RPMI7951 (cell line): ENCODE data around the gene GNPNAT1. TPM values are rescaled to one million over a fixed set of nuclear protein-coding genes. Genes with fewer than 3 reads are reported as not detected.

Experiments
- DNase-seq: peaks from one replicate; pipeline ENCODE4 v3.0.0-alpha.2; 2012; ENCODE audit warnings: low read depth
- total RNA-seq: library from RNA; depleted of rRNA; stranded (reverse); fragments of >200 nt; shearing (Covaris generic); gene quantifications from 2 replicates; pipeline ENCODE4 v1.2.3, GENCODE V29; 2014; rRNA removed

Gene GNPNAT1
- total RNA-seq = 16.5 and 19.6 TPM in 2 replicates

DNA sequence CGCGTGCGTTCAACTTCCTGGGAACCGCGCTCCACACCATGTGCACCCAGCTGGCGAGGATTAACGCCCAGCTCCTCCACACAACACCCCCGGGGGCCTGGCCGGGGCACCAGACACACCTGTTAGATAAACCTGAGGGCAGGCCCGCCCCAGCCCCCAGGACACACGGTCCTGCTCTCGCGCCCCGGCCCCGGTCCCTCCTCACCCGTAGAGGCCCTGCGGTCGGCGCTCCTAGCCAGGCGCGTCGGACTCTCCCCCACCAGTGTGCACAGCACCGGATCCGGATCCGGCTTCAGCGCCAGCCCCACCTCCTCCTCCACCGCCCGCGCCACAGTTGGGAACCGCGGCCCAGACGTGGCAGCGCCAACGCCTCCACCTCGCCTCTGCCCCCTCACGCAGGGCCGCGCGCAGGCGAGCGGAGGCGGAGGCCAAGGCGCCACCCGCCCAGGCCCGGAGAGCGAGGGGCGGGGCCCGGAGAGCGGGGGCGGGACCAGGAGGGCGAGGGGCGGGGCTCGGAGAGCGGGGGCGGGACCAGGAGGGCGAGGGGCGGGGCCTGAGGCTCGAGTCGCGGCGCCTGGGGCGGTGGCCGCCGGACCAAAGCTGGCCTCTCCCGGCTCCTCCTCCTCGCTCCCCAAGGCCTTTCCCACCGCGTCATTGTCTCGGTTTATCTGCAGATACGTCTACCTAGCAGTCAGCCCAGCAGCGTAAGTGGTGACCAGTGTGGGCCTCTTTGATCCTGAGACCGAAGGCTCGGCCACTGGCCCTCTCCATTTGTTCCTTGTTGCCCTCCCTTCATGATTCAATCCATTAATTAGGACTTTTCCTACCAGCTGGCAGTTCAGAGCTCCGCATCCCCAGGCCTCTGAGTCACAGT lies at the start of gene GNPNAT1:
Gene GNPNAT1, minus strand, starts transcription at position 385 of the 874 bp plus-strand sequence. CDS start 6,957 bp downstream, outside the sequence.
- peak; percentile 90 for DNase-seq

DNA sequence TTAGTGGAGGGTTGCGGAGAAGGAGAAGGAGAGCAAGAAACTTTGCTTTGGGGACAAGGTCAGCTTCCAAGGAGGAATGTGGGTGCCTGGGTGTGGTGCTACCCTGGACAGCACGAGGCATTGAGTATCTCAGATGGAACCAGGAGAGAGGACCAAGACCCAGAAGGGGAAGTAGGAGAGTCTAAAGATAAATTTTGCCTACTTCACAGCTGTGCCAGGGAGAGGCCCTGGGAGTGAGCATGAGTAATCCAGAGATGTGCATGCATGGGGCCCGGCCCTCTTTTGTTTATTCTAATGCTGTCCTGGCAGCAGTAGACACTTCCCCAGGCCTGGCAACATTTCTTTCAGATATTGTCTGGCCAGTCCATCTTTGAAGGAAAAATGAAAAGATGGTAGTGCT lies 49.5 kb upstream of the GNPNAT1 start:
- DNase-seq = peak; percentile 72

DNA sequence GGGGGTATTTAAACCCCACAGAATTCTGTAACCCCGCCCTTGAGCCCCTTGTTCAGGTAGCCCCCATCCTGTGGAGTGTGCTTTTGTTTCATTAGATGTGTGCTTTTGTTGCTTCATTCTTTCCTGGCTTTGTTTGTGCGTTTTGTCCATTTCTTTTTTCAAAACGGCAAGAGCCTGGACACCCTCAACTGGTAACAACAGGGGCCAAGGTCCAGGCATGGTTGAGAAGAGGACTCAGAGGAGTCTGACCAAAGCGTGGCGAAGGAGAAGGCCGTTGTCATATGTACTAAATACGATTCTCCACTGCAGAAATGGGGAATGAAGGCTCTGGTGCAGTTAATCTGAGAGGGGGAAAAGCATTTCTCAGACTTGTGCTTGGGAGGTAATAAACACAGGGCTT lies 46.0 kb upstream of the GNPNAT1 start:
- DNase-seq = no peak

DNA sequence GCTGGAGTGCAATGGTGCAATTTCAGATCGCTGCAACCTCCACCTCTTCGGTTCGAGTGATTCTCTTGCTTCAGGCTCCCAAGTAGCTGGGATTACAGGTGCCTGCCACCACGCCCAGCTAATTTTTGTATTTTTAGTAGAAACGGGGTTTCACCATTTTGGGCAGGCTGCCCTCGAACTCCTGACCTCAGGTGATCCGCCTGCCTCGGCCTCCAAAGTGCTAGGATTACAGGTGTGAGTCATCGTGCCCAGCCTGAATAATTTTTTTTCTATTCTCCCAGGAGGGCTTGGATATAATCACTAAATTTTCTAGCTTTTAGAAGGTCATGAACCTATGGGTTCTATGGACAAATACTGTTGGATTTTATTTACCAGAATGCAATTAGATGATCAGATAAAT lies 44.7 kb upstream of the GNPNAT1 start:
- DNase-seq = no peak

DNA sequence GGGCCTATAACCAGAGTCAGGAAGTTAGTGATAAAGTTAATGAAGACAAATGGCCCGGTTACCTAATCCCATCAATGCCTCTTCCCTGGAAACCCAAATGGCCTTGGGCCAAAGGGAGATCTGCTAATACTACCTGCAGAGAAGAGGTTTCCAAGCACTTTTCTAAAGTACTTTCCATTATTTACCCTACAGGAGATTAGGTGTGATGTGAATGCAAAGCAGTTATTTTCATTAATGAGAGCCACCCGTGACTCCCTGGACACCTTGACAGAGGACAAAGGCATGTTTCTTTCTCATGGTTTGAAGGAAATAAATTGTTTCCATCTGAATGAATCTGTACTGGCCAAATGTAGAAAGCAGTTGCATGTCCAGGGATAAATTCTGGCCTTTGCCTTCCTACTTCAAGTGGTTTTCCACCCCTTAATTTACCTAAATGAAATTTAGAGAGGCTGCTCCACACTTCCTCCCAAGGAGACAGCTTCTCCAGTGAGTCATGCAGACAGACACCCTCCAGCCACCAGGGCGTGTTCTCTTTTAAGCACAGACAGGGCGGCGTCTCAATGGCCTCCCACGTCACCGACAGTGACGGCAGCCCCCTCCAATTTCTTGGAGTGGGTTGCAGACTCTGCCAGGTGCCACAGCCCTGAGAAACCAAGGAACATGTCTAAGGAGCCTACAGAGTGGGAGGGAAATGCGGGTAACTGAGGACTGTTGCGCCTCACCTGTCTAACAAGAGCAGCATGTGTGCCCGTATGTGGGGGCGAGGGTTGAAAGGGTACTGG lies 43.9 kb upstream of the GNPNAT1 start:
- peak; percentile 80 for DNase-seq

DNA sequence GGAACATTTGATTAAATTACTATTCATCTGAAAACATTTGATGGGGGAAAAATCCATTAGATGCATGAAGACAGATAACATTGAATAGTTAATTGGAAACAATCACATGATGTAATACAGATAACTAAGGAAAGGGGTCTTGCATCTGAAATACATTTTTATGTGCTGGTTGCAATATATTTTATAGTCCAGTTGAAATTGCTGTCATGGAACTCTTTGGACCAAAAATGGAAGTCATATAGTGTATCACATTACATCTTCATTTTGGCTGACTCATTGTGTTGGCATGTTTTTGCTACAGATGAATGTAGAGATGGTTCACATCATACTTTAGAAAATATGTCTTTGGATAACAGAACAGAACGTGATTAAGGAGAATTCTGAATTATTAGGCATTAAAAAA lies 43.0 kb upstream of the GNPNAT1 start:
- peak; percentile 73 for DNase-seq

DNA sequence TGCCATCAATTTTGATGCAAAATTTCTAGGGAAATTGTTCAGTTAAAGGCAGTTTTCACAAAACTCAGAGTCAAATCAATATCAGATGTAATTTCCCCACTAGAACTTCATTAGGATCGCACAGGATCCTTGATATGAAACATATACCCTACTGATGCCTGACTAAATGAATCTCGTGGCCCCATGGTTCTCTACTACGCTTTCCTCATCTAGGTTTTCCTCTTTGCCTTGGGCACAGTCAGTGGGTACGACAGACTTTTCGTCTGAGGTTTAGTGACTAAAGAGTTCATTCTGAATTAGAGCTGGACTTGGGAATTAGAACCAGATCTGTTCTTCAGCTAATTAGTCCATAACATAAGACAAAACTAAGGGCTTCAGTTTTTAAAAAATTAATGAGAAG lies 42.5 kb upstream of the GNPNAT1 start:
- DNase-seq = peak; percentile 48

DNA sequence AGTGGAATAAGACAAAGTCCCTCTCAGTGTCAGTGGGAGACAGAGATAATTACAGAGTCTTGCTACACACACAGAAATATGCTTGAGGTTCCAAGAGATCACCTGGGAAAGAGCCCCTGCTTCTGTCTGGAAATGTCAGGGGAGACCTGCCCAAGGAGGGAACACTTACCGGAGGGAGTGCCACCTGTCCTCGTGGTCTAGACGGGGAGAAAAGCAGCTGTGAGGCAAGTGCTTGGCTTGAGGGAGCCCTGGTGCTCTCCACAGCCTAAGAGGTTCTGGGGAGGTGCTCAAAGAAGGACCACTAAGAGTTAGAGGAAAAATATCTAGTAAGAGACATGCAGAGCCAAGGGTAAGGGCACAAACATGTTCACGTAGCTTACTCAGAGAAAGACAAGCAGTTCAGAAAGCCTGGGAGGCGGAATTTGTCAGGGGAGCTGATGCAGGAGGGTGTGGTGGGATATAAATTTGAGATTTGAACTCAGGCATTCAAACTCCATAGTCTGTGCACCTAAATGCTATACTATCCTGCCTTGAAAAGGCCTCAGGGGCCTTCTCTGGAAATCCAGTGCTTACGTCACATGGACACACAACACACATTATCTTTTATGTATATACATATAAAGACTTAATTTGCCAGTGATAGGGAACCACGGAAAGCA lies 38.2 kb upstream of the GNPNAT1 start:
- DNase-seq = no peak

DNA sequence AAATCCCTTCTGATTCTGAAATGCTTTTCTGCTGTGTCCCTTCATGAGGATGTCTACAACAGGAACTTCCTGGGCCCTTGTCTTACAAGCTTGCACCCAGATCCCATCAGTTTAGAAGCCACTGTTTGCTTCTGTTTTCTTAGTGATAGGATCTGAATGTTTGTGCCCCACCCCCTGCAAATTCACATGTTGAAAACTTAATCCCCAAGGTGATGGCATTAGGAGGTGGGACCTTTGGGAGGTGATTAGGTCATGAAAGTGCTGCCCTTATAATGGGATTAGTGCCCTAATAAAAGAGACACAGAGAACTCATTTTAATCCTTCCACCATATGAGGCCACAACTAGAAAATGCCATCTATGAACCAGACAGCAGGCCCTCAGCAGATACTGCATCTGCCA lies 36.0 kb upstream of the GNPNAT1 start:
- DNase-seq = no peak

DNA sequence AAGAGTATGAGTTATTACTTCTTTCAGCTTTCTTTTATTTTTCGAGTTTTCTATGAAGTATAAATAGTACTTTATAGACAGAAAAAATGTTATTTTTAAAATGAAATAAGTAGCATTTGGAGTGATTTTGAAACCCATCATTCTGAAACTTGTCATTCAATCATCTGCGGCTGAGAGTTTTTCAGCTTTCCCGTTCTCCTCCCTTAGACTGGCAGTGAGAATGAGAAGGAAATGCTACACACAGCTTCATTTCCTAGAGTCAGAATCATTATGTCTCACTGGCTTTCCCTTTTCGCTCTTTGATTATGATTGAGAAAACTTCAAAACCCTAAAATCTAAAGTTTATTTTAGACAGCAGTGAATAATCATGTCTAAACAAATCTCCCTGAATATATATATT lies 33.7 kb upstream of the GNPNAT1 start:
- DNase-seq = no peak

DNA sequence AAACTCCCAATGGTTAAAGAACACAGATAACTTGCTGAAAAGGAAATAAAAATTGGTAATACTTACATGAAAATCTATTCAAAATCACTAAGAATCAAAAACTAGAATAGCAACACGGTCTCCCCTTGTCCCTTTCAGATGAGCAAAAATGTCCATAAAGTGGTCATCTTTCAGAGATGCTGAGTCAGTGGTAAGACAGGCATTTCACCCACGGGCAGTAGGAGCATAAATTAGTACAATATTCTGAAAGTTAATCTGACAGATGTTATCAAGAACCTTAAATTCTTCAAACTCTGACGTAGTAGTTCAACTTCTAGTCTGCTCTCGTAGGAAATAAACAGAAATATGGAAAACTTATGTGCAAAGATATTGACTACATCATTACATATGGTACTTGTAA lies 33.1 kb upstream of the GNPNAT1 start:
- DNase-seq = peak; percentile 22

DNA sequence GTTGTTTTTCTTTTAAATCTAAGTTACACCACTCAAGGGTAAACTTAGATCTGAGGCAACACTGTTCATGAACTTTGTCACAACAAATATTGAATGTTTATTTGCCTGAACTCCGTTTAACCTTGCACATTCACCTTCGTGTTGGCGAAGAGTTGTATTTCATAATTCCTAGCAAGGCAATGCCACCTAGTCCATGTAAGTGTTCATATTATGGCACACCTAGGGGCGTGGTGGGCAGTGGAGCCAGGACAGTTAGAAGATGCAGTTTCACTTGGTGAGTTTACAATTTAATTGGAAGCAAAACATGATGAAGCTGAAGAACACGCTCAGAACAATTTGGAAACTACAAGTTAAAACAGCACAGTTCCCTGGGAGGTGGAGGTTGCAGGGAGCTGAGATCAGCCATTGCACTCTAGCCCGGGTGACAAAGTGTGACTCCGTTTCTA lies 30.4 kb upstream of the GNPNAT1 start:
- no peak for DNase-seq

DNA sequence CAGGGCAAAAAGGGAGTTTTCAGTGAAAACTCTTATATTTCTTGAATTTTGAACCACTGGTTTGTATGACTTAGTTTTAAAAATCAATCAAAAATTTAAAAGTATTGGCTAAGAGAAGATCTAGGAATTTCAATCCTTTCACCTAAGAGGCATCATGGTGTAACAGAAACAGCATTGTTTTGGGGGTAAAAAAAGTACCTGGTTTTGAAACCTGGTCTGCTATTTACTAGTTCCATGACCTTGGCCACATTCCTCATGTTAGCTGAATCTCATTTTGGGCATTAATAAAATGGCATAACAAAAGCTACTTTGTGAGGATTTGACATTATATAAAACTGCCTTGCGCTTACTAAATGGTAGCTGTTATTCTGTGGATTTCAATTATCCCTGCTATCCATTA lies 16.7 kb upstream of the GNPNAT1 start:
- no peak for DNase-seq

DNA sequence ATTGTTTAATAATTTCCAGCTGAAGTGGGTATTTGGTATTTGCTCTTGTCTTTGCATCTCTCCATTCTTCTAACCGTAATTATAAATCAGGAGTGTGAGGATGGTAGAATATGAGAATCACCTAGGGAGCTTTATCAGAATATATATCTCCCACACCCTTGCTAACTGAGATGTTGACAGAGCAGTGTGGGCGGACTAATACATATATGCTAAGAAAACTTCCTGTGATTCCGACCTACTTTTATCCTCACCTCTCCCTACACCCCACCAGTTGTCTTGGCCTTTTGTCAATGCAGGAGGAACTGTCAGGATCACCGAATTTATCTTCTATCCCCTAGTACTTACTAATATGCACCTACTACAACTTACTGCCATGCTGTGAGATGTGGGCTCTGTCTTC lies 14.7 kb upstream of the GNPNAT1 start:
- DNase-seq = no peak

DNA sequence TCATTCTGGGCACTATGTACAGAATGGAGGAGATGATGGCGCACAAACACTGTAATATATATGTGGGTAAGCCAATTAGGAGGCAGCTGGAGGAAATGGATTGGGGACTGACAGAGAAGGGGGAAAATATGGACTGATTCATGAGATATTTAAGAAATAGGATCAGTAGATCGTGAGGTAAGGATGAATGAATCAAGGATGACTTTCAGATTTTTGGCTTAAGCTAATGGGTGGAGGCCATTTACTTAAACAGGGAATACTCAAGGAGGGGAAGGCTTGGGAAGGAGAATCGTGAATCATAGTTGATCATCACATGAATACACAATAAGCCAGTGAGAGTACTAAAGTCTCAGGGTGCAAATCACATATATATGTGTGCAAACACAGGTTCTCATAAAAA lies 11.2 kb upstream of the GNPNAT1 start:
- peak; percentile 25 for DNase-seq

DNA sequence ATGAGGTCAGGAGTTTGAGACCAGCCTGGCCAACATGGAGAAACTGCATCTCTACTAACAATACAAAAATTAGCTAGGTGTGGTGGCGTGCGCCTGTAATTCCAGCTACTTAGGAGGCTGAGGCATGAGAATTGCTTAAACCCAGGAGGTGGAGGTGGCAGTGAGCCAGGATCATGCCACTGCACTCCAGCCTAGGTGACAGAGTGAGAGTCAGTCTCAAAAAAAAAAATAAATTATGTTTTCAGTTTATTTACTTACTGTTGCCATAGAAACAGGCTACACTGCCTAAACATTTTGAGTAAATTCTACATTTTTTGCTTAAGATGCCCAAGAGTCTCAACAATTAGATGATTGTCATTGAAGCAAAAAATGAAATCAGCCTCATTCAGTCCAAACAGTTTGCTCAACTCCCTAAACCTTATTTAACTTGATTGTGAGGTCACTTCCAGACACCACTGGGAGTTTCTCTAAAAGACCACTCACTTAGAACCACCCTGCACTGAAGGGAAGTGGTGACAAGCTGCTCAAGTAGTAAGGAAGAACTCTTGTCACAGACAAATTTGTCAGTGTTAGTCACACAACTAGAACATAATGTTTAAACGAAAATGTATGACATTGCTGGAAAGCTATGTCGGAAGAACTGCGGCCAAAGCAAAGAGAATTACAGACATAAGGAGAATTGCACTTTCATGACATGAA lies 9.8 kb upstream of the GNPNAT1 start:
- peak; percentile 56 for DNase-seq

DNA sequence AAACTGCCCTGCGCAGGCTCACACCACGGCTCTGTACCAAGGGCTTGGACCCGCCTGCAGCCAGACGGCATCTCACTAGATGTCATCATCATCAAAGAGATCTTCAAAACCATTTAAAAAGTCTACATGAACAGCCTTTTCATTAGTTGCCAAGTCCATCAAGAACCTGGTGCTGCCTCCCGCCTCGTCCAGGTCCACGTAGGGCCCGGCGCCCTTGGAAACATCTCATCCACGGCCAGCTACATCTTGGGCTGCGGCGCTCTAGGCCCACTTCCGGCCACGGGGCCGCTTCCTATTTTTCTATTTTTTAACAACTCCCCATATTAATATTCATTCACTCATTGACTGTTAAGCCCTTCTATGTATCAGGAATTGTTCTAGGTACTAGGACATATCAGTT lies 7.4 kb upstream of the GNPNAT1 start:
- no peak for DNase-seq

DNA sequence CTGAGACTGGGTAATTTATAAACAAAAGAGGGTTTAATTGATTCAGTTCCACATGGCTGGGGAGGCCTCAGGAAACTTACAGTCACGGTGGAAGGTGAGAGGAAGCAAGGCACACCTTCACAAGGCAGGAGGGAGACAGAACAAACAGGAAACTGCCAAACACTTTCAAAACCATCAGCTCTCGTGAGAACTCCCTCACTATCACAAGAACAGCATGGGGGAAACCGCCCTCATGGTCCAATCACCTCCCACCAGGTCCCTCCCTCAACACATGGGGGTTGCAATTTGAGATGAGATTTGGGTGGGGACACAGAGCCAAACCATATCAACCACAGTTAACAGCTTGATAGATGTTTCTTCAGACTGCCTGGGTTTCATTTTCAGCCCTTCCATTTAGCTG lies 6.2 kb upstream of the GNPNAT1 start:
- no peak for DNase-seq

DNA sequence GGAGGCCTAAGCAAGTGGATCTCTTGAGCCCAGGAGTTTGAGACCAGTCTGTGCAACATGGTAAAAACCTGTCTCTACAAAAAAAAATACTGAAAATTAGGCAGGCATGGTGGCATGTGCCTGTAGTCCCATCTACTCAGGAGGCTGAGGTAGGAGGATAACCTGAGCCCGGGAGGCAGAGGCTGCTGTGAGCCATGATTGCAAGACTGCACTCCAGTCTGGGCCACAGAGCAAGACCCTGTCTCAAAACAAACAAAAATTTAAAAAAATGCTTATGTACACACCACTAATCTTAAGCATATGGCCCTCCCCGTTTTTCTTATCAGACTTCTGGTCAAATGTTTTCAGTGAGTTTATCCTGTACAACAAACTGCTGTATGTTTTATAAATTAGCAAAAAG lies 1.7 kb upstream of the GNPNAT1 start:
- DNase-seq = no peak

DNA sequence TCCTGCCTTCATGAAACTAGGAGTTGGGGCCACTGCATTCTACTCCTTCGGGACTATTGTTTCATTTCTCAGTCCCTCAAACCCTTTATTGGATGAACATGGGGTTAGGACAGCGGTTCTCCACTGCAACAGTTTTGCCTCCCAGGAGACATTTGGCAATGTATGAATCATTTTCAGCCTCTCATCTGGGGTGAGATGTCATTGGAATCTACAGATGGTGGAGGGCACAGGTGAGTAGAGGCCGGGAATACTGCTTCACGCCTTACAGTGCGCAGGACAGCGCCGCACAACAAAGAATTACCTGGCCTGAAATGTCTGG lies 649 bp upstream of the GNPNAT1 start:
- no peak for DNase-seq

DNA sequence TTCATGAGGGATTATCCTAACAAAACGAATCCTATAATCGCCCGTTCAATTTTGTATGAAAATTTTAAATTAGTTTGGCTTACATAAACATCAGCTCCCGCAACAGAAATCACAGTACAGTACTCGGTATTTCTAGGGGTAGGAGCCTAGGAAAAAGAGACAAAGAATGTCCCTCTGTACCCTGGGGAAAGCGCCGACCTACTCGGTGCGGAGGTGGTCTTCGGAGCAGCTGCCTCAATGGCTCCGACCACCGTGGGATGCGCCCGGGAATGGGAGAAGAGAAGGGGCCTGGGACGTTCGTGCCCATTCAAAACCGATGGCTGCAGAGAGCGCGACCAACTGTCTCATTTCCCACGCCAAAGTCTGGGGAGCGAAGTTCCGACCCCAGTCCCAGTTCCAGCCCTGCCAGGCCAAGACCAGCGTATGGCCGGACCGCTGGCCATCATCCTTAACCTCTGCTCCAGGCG lies 618 bp downstream of the GNPNAT1 start:
- no peak for DNase-seq
